ENCODE results near the gene AGMO.

The AGMO gene

DNA sequence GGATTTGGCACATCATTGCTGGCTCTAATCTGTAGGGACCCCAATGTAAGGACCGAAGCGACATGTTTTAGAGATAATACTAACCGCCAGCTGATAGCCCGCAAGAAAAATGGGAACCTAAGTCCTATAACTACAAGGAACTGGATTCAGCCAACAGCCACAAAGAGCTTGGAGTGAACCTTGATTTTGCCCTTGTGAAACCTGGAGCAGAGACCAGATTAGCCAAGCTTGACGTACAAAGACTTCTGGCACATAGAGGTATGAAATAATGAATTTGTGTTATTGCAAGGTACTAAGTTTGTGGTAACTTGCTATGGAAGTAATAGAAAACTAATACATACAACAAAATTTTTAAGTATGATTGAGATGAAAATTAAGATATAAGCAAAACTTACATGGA lies 246.9 kb downstream of the AGMO start:
- Histone ChIP-seq H4K91ac (ENCODE audit: low read length) (no peak overlapping the region), H3K4me1 (ENCODE audit: control insufficient read depth, insufficient read depth, low read depth, low read length) (no peaks in the 10 kb centered on the region), H3K27me3 (ENCODE audit: control insufficient read depth in 1 of 2, insufficient read depth in 1 of 2, low read length in 2 of 2) (no peaks in the 10 kb centered on the region), H2AFZ (ENCODE audit: low read depth, low read length) (no peak overlapping the region), H3K9me3 (ENCODE audit: control insufficient read depth, low read length) (no peaks in the 10 kb centered on the region), H3K18ac (ENCODE audit: low read depth in 1 of 2, low read length in 2 of 2) (no peak overlapping the region), H3K14ac (ENCODE audit: low read length in 2 of 2) (no peak overlapping the region), H2BK12ac (ENCODE audit: low read length in 2 of 2) (no peak overlapping the region), H3K27ac (ENCODE audit: low read length, poor library complexity, severe bottlenecking) (no peak overlapping the region), H3K4me3 (ENCODE audit: insufficient read depth in 1 of 2, low read depth in 1 of 2, low read length in 2 of 2) (no peak overlapping the region), H2BK120ac (ENCODE audit: low read depth, low read length) (no peak overlapping the region), H2AK5ac (ENCODE audit: low read length, severe bottlenecking) (no peak overlapping the region), H3K4ac (ENCODE audit: low read depth in 1 of 2, low read length in 2 of 2) (no peak overlapping the region), H3K36me3 (ENCODE audit: control insufficient read depth in 1 of 2, insufficient read depth in 2 of 2, low read depth in 1 of 2, low read length in 2 of 2) (no peaks in the 10 kb centered on the region), H3K4me2 (ENCODE audit: low read length, poor library complexity, severe bottlenecking) (no peak overlapping the region), H4K8ac (ENCODE audit: low read length) (no peak overlapping the region), H2BK15ac (ENCODE audit: low read depth, poor library complexity, severe bottlenecking) (no peak overlapping the region), H3K79me1 (replicated peaks; ENCODE audit: low read length, poor library complexity, severe bottlenecking) (no peaks in the 10 kb centered on the region), H3K9ac (ENCODE audit: low read length) (no peak overlapping the region), H2BK5ac (ENCODE audit: low read depth, low read length, poor library complexity, severe bottlenecking) (no peak overlapping the region), H3K23ac (ENCODE audit: low read length in 2 of 2) (no peak overlapping the region)
- 94% methylated on average over 5 of the region's 5 CpGs for WGBS
- no peak for DNase-seq

DNA sequence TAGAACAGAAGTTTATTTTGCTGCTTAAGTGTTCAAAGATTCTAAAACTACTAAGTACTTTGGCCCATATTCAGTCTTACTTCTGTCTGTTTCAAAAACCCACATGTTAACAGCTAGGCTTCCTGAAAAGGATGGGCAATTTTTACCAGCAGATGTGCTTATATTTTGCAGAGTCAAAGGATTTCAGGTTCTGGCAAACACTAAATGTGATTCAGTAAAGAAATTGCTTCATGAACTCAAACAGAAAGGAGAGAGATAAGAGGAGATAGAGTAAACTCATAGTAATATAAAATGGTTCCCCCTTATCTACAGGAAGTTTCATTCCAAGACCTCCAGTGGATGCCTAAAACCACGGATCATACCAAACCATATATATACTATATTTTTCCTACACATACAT lies 248.5 kb downstream of the AGMO start:
- H2BK5ac ChIP-seq (ENCODE audit: low read depth, low read length, poor library complexity, severe bottlenecking) = no peak overlapping the region
- H4K91ac ChIP-seq (ENCODE audit: low read length) = no peak overlapping the region
- no CpG with 5 or more reads among the region's 1 CpG for WGBS
- no peaks in the 10 kb centered on the region for H3K79me1 ChIP-seq (replicated peaks; ENCODE audit: low read length, poor library complexity, severe bottlenecking)
- no peak overlapping the region for H4K8ac ChIP-seq (ENCODE audit: low read length)
- H2AK5ac ChIP-seq (ENCODE audit: low read length, severe bottlenecking) = no peak overlapping the region
- H3K4me1 ChIP-seq (ENCODE audit: control insufficient read depth, insufficient read depth, low read depth, low read length) = no peaks in the 10 kb centered on the region
- no peaks in the 10 kb centered on the region for H3K36me3 ChIP-seq (ENCODE audit: control insufficient read depth in 1 of 2, insufficient read depth in 2 of 2, low read depth in 1 of 2, low read length in 2 of 2)
- no peak overlapping the region for H3K4me2 ChIP-seq (ENCODE audit: low read length, poor library complexity, severe bottlenecking)
- no peak overlapping the region for H3K4ac ChIP-seq (ENCODE audit: low read depth in 1 of 2, low read length in 2 of 2)
- H3K27ac ChIP-seq (ENCODE audit: low read length, poor library complexity, severe bottlenecking) = no peak overlapping the region
- no peak overlapping the region for H2AFZ ChIP-seq (ENCODE audit: low read depth, low read length)
- no peak overlapping the region for H3K9ac ChIP-seq (ENCODE audit: low read length)
- no peak overlapping the region for H3K4me3 ChIP-seq (ENCODE audit: insufficient read depth in 1 of 2, low read depth in 1 of 2, low read length in 2 of 2)
- H2BK120ac ChIP-seq (ENCODE audit: low read depth, low read length) = no peak overlapping the region
- H3K23ac ChIP-seq (ENCODE audit: low read length in 2 of 2) = no peak overlapping the region
- no peaks in the 10 kb centered on the region for H3K9me3 ChIP-seq (ENCODE audit: control insufficient read depth, low read length)
- no peaks in the 10 kb centered on the region for H3K27me3 ChIP-seq (ENCODE audit: control insufficient read depth in 1 of 2, insufficient read depth in 1 of 2, low read length in 2 of 2)
- H2BK15ac ChIP-seq (ENCODE audit: low read depth, poor library complexity, severe bottlenecking) = no peak overlapping the region
- no peak overlapping the region for H2BK12ac ChIP-seq (ENCODE audit: low read length in 2 of 2)
- H3K18ac ChIP-seq (ENCODE audit: low read depth in 1 of 2, low read length in 2 of 2) = no peak overlapping the region
- DNase-seq = no peak
- H3K14ac ChIP-seq (ENCODE audit: low read length in 2 of 2) = no peak overlapping the region

- H4K91ac ChIP-seq (ENCODE audit: low read length) = no peak overlapping the region
- H2BK12ac ChIP-seq (ENCODE audit: low read length in 2 of 2) = no peak overlapping the region
- peak overlapping the region; percentile 45 for H3K9ac ChIP-seq (ENCODE audit: low read length)
- H3K4ac ChIP-seq (ENCODE audit: low read depth in 1 of 2, low read length in 2 of 2) = no peak overlapping the region
- H3K14ac ChIP-seq (ENCODE audit: low read length in 2 of 2) = no peak overlapping the region
- H2AK5ac ChIP-seq (ENCODE audit: low read length, severe bottlenecking) = no peak overlapping the region
- H3K4me3 ChIP-seq (ENCODE audit: insufficient read depth in 1 of 2, low read depth in 1 of 2, low read length in 2 of 2) = no peak overlapping the region
- no peaks in the 10 kb centered on the region for H3K27me3 ChIP-seq (ENCODE audit: control insufficient read depth in 1 of 2, insufficient read depth in 1 of 2, low read length in 2 of 2)
- no peak overlapping the region for H3K4me2 ChIP-seq (ENCODE audit: low read length, poor library complexity, severe bottlenecking)
- no peak overlapping the region for H2AFZ ChIP-seq (ENCODE audit: low read depth, low read length)
- WGBS = no CpG with 5 or more reads among the region's 1 CpG
- H3K36me3 ChIP-seq (ENCODE audit: control insufficient read depth in 1 of 2, insufficient read depth in 2 of 2, low read depth in 1 of 2, low read length in 2 of 2) = no peaks in the 10 kb centered on the region
- no peak for DNase-seq
- no peaks in the 10 kb centered on the region for H3K9me3 ChIP-seq (ENCODE audit: control insufficient read depth, low read length)
- H2BK120ac ChIP-seq (ENCODE audit: low read depth, low read length) = no peak overlapping the region
- no peak overlapping the region for H2BK15ac ChIP-seq (ENCODE audit: low read depth, poor library complexity, severe bottlenecking)
- H3K79me1 ChIP-seq (replicated peaks; ENCODE audit: low read length, poor library complexity, severe bottlenecking) = no peaks in the 10 kb centered on the region
- no peak overlapping the region for H4K8ac ChIP-seq (ENCODE audit: low read length)
- H3K27ac ChIP-seq (ENCODE audit: low read length, poor library complexity, severe bottlenecking) = no peak overlapping the region
- H3K23ac ChIP-seq (ENCODE audit: low read length in 2 of 2) = no peak overlapping the region
- no peak overlapping the region for H3K18ac ChIP-seq (ENCODE audit: low read depth in 1 of 2, low read length in 2 of 2)
- no peak overlapping the region for H2BK5ac ChIP-seq (ENCODE audit: low read depth, low read length, poor library complexity, severe bottlenecking)
- H3K4me1 ChIP-seq (ENCODE audit: control insufficient read depth, insufficient read depth, low read depth, low read length) = no peaks in the 10 kb centered on the region
Observed at GRCh38 chr7:15309872-15310271, 251.9 kb downstream of the AGMO start.

DNA sequence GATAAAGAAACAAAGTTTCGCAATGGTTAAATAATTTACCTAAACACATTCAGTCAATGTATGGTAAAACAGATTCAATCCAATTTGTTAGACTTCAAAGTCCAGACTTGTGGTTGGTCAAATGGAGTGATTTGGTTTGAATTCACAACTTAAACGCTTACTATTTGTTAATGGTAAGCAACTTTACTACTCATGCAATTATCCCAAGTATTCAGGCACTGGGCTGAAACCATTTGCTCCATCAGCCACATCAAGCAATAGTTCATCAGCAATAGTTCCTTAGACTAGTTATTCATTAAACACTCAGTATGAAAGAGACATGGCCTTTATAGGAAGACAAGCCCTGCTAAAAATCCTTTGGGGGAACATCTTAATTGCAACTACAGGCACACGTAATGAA lies 253.0 kb downstream of the AGMO start:
- no peak overlapping the region for H2BK12ac ChIP-seq (ENCODE audit: low read length in 2 of 2)
- no peak overlapping the region for H2AFZ ChIP-seq (ENCODE audit: low read depth, low read length)
- H2AK5ac ChIP-seq (ENCODE audit: low read length, severe bottlenecking) = no peak overlapping the region
- H3K27me3 ChIP-seq (ENCODE audit: control insufficient read depth in 1 of 2, insufficient read depth in 1 of 2, low read length in 2 of 2) = no peaks in the 10 kb centered on the region
- no peak overlapping the region for H3K9ac ChIP-seq (ENCODE audit: low read length)
- no peak overlapping the region for H3K18ac ChIP-seq (ENCODE audit: low read depth in 1 of 2, low read length in 2 of 2)
- H3K27ac ChIP-seq (ENCODE audit: low read length, poor library complexity, severe bottlenecking) = peak overlapping the region; percentile 68
- H3K4ac ChIP-seq (ENCODE audit: low read depth in 1 of 2, low read length in 2 of 2) = no peak overlapping the region
- DNase-seq = no peak
- no peak overlapping the region for H3K4me3 ChIP-seq (ENCODE audit: insufficient read depth in 1 of 2, low read depth in 1 of 2, low read length in 2 of 2)
- no peaks in the 10 kb centered on the region for H3K9me3 ChIP-seq (ENCODE audit: control insufficient read depth, low read length)
- H3K4me2 ChIP-seq (ENCODE audit: low read length, poor library complexity, severe bottlenecking) = peak overlapping the region; percentile 39
- H4K91ac ChIP-seq (ENCODE audit: low read length) = no peak overlapping the region
- H4K8ac ChIP-seq (ENCODE audit: low read length) = no peak overlapping the region
- no peak overlapping the region for H2BK15ac ChIP-seq (ENCODE audit: low read depth, poor library complexity, severe bottlenecking)
- no peaks in the 10 kb centered on the region for H3K36me3 ChIP-seq (ENCODE audit: control insufficient read depth in 1 of 2, insufficient read depth in 2 of 2, low read depth in 1 of 2, low read length in 2 of 2)
- no peak overlapping the region for H2BK120ac ChIP-seq (ENCODE audit: low read depth, low read length)
- no peak overlapping the region for H3K23ac ChIP-seq (ENCODE audit: low read length in 2 of 2)
- no peak overlapping the region for H3K14ac ChIP-seq (ENCODE audit: low read length in 2 of 2)
- no peaks in the 10 kb centered on the region for H3K4me1 ChIP-seq (ENCODE audit: control insufficient read depth, insufficient read depth, low read depth, low read length)
- H3K79me1 ChIP-seq (replicated peaks; ENCODE audit: low read length, poor library complexity, severe bottlenecking) = no peaks in the 10 kb centered on the region
- WGBS = 100% methylated on average over 1 of the region's 3 CpGs
- no peak overlapping the region for H2BK5ac ChIP-seq (ENCODE audit: low read depth, low read length, poor library complexity, severe bottlenecking)

Data from mesenchymal stem cell (in vitro differentiated cells and primary cell).